ENCODE measurements around the gene TARBP1.

Gene TARBP1

GRCh38 chr1:234402939-234403338 lies 76.0 kb downstream of the TARBP1 start:
- no peak for TF ChIP-seq CTCF (IDR thresholded peaks at IDR 0.05)

GRCh38 chr1:234401658-234402057 lies 77.3 kb downstream of the TARBP1 start:
- TF ChIP-seq CTCF (IDR thresholded peaks at IDR 0.05) = no peak

- TF ChIP-seq CTCF (IDR thresholded peaks at IDR 0.05) = no peak
These were observed 78.2 kb downstream of the TARBP1 start for GRCh38 chr1:234400773-234401172.

- no peak for TF ChIP-seq CTCF (IDR thresholded peaks at IDR 0.05)
These were observed 80.1 kb downstream of the TARBP1 start for GRCh38 chr1:234398849-234399381.

GRCh38 chr1:234397732-234398131 lies 81.2 kb downstream of the TARBP1 start:
- TF ChIP-seq CTCF (IDR thresholded peaks at IDR 0.05) = no peak

- no peak for TF ChIP-seq CTCF (IDR thresholded peaks at IDR 0.05)
These were observed 82.1 kb downstream of the TARBP1 start for GRCh38 chr1:234396871-234397270.

GRCh38 chr1:234396092-234396491 lies 82.9 kb downstream of the TARBP1 start:
- no peak for TF ChIP-seq CTCF (IDR thresholded peaks at IDR 0.05)

GRCh38 chr1:234395297-234395696 lies 83.7 kb downstream of the TARBP1 start:
- TF ChIP-seq CTCF (IDR thresholded peaks at IDR 0.05) = no peak
